Hepatocyte (in vitro differentiated cells): ENCODE results near the gene DNER. TPM values are rescaled to one million over a fixed set of nuclear protein-coding genes. Genes with fewer than 3 reads are reported as not detected.

Experiments
- DNase-seq: peaks from one replicate; pipeline ENCODE4 v3.0.0-alpha.2; 2016; ENCODE audit warnings: low spot score
- H2AFZ ChIP-seq: fragments of 200-600 bp; sonication (generic); 2 replicates; pipeline ENCODE4 v1.6.0; 2016; ENCODE audit warnings: antibody characterized with exemption, mild to moderate bottlenecking
- H3K27ac ChIP-seq: fragments of 200-600 bp; sonication (generic); 2 replicates; pipeline ENCODE4 v1.5.1; 2016; ENCODE audit warnings: mild to moderate bottlenecking
- H3K27me3 ChIP-seq: fragments of 200-600 bp; sonication (generic); 2 replicates; pipeline ENCODE4 v1.6.1; 2016
- H3K36me3 ChIP-seq: fragments of 200-600 bp; sonication (generic); replicated peaks from 2 replicates; pipeline ENCODE4 v1.5.1; 2016; ENCODE audit warnings: low read depth; ENCODE audit not compliant: insufficient read depth
- H3K4me1 ChIP-seq: fragments of 200-600 bp; sonication (generic); 2 replicates; pipeline ENCODE4 v1.5.1; 2016; ENCODE audit warnings: mild to moderate bottlenecking, moderate library complexity; ENCODE audit not compliant: insufficient read depth
- H3K4me2 ChIP-seq: fragments of 200-600 bp; sonication (generic); 2 replicates; pipeline ENCODE4 v1.6.0; 2016
- H3K4me3 ChIP-seq: fragments of 200-600 bp; sonication (generic); 2 replicates; pipeline ENCODE4 v1.5.1; 2016; ENCODE audit warnings: mild to moderate bottlenecking
- H3K79me2 ChIP-seq: fragments of 200-600 bp; sonication (generic); 2 replicates; pipeline ENCODE4 v1.6.0; 2017; ENCODE audit warnings: mild to moderate bottlenecking
- H3K9me2 ChIP-seq: fragments of 200-600 bp; sonication (generic); replicated peaks from 2 replicates; pipeline ENCODE4 v1.6.0; 2017; ENCODE audit warnings: mild to moderate bottlenecking; ENCODE audit not compliant: insufficient read depth
- H3K9me3 ChIP-seq: fragments of 200-600 bp; sonication (generic); 2 replicates; pipeline ENCODE4 v1.5.1; 2016; ENCODE audit warnings: low read depth, mild to moderate bottlenecking
- H4K20me1 ChIP-seq: fragments of 200-600 bp; sonication (generic); 2 replicates; pipeline ENCODE4 v1.6.0; 2016; ENCODE audit warnings: mild to moderate bottlenecking; ENCODE audit not compliant: insufficient read depth, poor library complexity, severe bottlenecking
- CTCF ChIP-seq: fragments of 200-600 bp; sonication (generic); IDR thresholded peaks from 2 replicates; pipeline ENCODE4 v1.5.1; 2016; ENCODE audit warnings: antibody characterized with exemption, mild to moderate bottlenecking; ENCODE audit not compliant: poor library complexity
- EZH2 ChIP-seq: fragments of 200-600 bp; sonication (generic); IDR thresholded peaks from 2 replicates; pipeline ENCODE4 v1.6.1; 2016; ENCODE audit warnings: antibody characterized with exemption, mild to moderate bottlenecking, borderline replicate concordance
- EZH2phosphoT487 ChIP-seq: fragments of 200-600 bp; sonication (generic); IDR thresholded peaks from one replicate; pipeline ENCODE4 v1.6.1; 2018; ENCODE audit warnings: antibody characterized with exemption, mild to moderate bottlenecking, low read depth, moderate library complexity; ENCODE audit not compliant: unreplicated experiment, severe bottlenecking
- WGBS: methylation state at CpG from one replicate; pipeline ENCODE4 v1.1.6; 2016; ENCODE audit warnings: low lambda C conversion rate; ENCODE audit errors: missing lambda C conversion rate; 5-methylcytosine and 5-hydroxymethylcytosine counted together
- polyA plus RNA-seq: library from polyadenylated mRNA; unstranded; fragments of >200 nt; fragmentation: Nextera tagmentation; extraction: Ambion mirVana; gene quantifications from 2 replicates; pipeline ENCODE4 v1.2.1, GENCODE V29; 2016
- total RNA-seq: library from RNA; depleted of rRNA; stranded (reverse); fragments of >200 nt; gene quantifications from 2 replicates; pipeline ENCODE4 v1.2.3, GENCODE V29; 2014

DNER gene
- total and polyA plus RNA-seq, 2 experiments from 2014 or later = 0.37 TPM; not detected in 1

GRCh38 chr2:229666811-229667210 is 47.5 kb downstream of the DNER start:
- no peak overlapping the region for H3K27ac ChIP-seq
- DNase-seq = no peak
- H3K4me2 ChIP-seq = no peak overlapping the region
- WGBS = 84% methylated on average over 3 of the region's 3 CpGs
- H3K4me1 ChIP-seq = no peaks in the 10 kb centered on the region
- no peaks in the 10 kb centered on the region for H3K9me3 ChIP-seq
- no peaks in the 10 kb centered on the region for H4K20me1 ChIP-seq
- no peaks in the 10 kb centered on the region for H3K79me2 ChIP-seq
- H2AFZ ChIP-seq = no peak overlapping the region
- TF ChIP-seq EZH2 (no peak), CTCF (no peak)
- peaks cover 9% of the 10 kb centered on the region for H3K27me3 ChIP-seq
- no peaks in the 10 kb centered on the region for H3K36me3 ChIP-seq
- no peaks in the 10 kb centered on the region for H3K9me2 ChIP-seq
- no peak overlapping the region for H3K4me3 ChIP-seq

- 70% methylated on average over 1 of the region's 1 CpG for WGBS
- TF ChIP-seq EZH2phosphoT487 = no peak
- no peak for TF ChIP-seq EZH2
- no peak for TF ChIP-seq CTCF
- H3K36me3 ChIP-seq = no peaks in the 10 kb centered on the region
- DNase-seq = no peak
- H4K20me1 ChIP-seq = no peaks in the 10 kb centered on the region
- H2AFZ ChIP-seq = no peak overlapping the region
- H3K4me2 ChIP-seq = no peak overlapping the region
- H3K4me1 ChIP-seq = no peaks in the 10 kb centered on the region
- H3K4me3 ChIP-seq = no peak overlapping the region
- no peaks in the 10 kb centered on the region for H3K9me3 ChIP-seq
- H3K79me2 ChIP-seq = no peaks in the 10 kb centered on the region
- no peak overlapping the region for H3K27ac ChIP-seq
- no peaks in the 10 kb centered on the region for H3K9me2 ChIP-seq
- no peaks in the 10 kb centered on the region for H3K27me3 ChIP-seq
Observed at GRCh38 chr2:229665158-229665557, 49.2 kb downstream of the DNER start.

- no peaks in the 10 kb centered on the region for H3K27me3 ChIP-seq
- no peak overlapping the region for H3K4me2 ChIP-seq
- 88% methylated on average over 3 of the region's 3 CpGs for WGBS
- no peaks in the 10 kb centered on the region for H3K9me3 ChIP-seq
- no peak for TF ChIP-seq EZH2phosphoT487
- TF ChIP-seq CTCF = no peak
- no peak for TF ChIP-seq EZH2
- no peaks in the 10 kb centered on the region for H3K4me1 ChIP-seq
- H3K9me2 ChIP-seq = no peaks in the 10 kb centered on the region
- H3K27ac ChIP-seq = no peak overlapping the region
- no peak for DNase-seq
- no peak overlapping the region for H2AFZ ChIP-seq
- H3K36me3 ChIP-seq = no peaks in the 10 kb centered on the region
- H3K79me2 ChIP-seq = no peaks in the 10 kb centered on the region
- H3K4me3 ChIP-seq = no peak overlapping the region
- no peaks in the 10 kb centered on the region for H4K20me1 ChIP-seq
Observed at GRCh38 chr2:229661478-229661877, 52.9 kb downstream of the DNER start.

- no peaks in the 10 kb centered on the region for H3K9me3 ChIP-seq
- H3K27me3 ChIP-seq = no peaks in the 10 kb centered on the region
- TF ChIP-seq CTCF = no peak
- TF ChIP-seq EZH2 = no peak
- no peak for TF ChIP-seq EZH2phosphoT487
- H3K9me2 ChIP-seq = no peaks in the 10 kb centered on the region
- H3K4me1 ChIP-seq = no peaks in the 10 kb centered on the region
- H3K27ac ChIP-seq = no peak overlapping the region
- H3K4me3 ChIP-seq = no peak overlapping the region
- no peak overlapping the region for H3K4me2 ChIP-seq
- H3K79me2 ChIP-seq = no peaks in the 10 kb centered on the region
- H2AFZ ChIP-seq = no peak overlapping the region
- no peaks in the 10 kb centered on the region for H4K20me1 ChIP-seq
- no peak for DNase-seq
- no peaks in the 10 kb centered on the region for H3K36me3 ChIP-seq
Observed at GRCh38 chr2:229660951-229661350, 53.4 kb downstream of the DNER start.
